ENCODE results near the gene SCEL. TPM values are rescaled to one million over a fixed set of nuclear protein-coding genes. Genes with fewer than 3 reads are reported as not detected.

The SCEL gene
- total RNA-seq, 4 donors from 2014 or later, result not detected

GRCh38 chr13:77528834-77529500 is 6.5 kb upstream of the SCEL start:
- H3K4me1 ChIP-seq, result no peaks in the 10 kb centered on the region
- H3K27ac ChIP-seq, result no peak overlapping the region
- DNase-seq, result no peak
- H3K27me3 ChIP-seq, result no peaks in the 10 kb centered on the region
- TF ChIP-seq POLR2A (IDR thresholded peaks at IDR 0.05) (no peak), CTCF (IDR thresholded peaks at IDR 0.05) (no peak)
- H3K36me3 ChIP-seq, result no peaks in the 10 kb centered on the region
- H3K4me3 ChIP-seq, result no peak overlapping the region
- no peaks in the 10 kb centered on the region for H3K9me3 ChIP-seq

- Histone ChIP-seq H3K4me3 (no peak overlapping the region), H3K27me3 (no peaks in the 10 kb centered on the region), H3K9me3 (no peaks in the 10 kb centered on the region), H3K27ac (no peak overlapping the region), H3K36me3 (no peaks in the 10 kb centered on the region), H3K4me1 (no peaks in the 10 kb centered on the region)
- DNase-seq, result no peak
- TF ChIP-seq POLR2A (IDR thresholded peaks at IDR 0.05) (no peak), CTCF (IDR thresholded peaks at IDR 0.05) (no peak)
These were observed 6.0 kb upstream of the SCEL start for GRCh38 chr13:77529501-77529840.

GRCh38 chr13:77530875-77531274 is 4.6 kb upstream of the SCEL start:
- no peak overlapping the region for H3K27ac ChIP-seq
- no peak for DNase-seq
- no peak overlapping the region for H3K4me3 ChIP-seq
- no peaks in the 10 kb centered on the region for H3K4me1 ChIP-seq
- no peaks in the 10 kb centered on the region for H3K9me3 ChIP-seq
- no peaks in the 10 kb centered on the region for H3K27me3 ChIP-seq
- TF ChIP-seq CTCF (IDR thresholded peaks at IDR 0.05) (no peak), POLR2A (IDR thresholded peaks at IDR 0.05) (no peak)
- H3K36me3 ChIP-seq, result no peaks in the 10 kb centered on the region

GRCh38 chr13:77532983-77533382 is 2.5 kb upstream of the SCEL start:
- no peak overlapping the region for H3K27ac ChIP-seq
- TF ChIP-seq CTCF (IDR thresholded peaks at IDR 0.05), result no peak
- TF ChIP-seq POLR2A (IDR thresholded peaks at IDR 0.05), result no peak

GRCh38 chr13:77533875-77534788 is 1.4 kb upstream of the SCEL start:
- TF ChIP-seq POLR2A (IDR thresholded peaks at IDR 0.05) (no peak), CTCF (IDR thresholded peaks at IDR 0.05) (no peak)
- H3K4me3 ChIP-seq, result no peak overlapping the region
- DNase-seq, result no peak
- H3K36me3 ChIP-seq, result no peaks in the 10 kb centered on the region
- H3K9me3 ChIP-seq, result no peaks in the 10 kb centered on the region
- H3K27me3 ChIP-seq, result no peaks in the 10 kb centered on the region
- H3K4me1 ChIP-seq, result no peaks in the 10 kb centered on the region
- no peak overlapping the region for H3K27ac ChIP-seq

More at GRCh38 chr13:77532983-77533382, 2.5 kb upstream of the SCEL start:
- Histone ChIP-seq H3K4me3 (no peak overlapping the region), H3K9me3 (no peaks in the 10 kb centered on the region), H3K36me3 (no peaks in the 10 kb centered on the region), H3K27me3 (no peaks in the 10 kb centered on the region), H3K4me1 (no peaks in the 10 kb centered on the region)
- no peak for DNase-seq

Measured in Peyer's patch (tissue), 4 donors.